AG09309 (cell line): ENCODE data around the gene SNAPC4.

Source experiments
- DNase-seq: peaks from one replicate; pipeline ENCODE4 v3.0.0-alpha.2; 2010; ENCODE audit warnings: low read depth
- H3K4me3 ChIP-seq: 2 replicates; pipeline ENCODE4 v1.5.1; 2011; ENCODE audit warnings: mild to moderate bottlenecking, low read depth, low read length, moderate library complexity; ENCODE audit not compliant: control insufficient read depth
- TF ChIP-seq, protein P1 (sequence below): IDR thresholded peaks from 2 replicates; pipeline ENCODE4 v1.5.1; 2011; ENCODE audit warnings: mild to moderate bottlenecking, low read depth, low read length, inconsistent platforms; ENCODE audit not compliant: insufficient read depth, control insufficient read depth; ENCODE audit errors: missing control alignments

The SNAPC4 gene

DNA sequence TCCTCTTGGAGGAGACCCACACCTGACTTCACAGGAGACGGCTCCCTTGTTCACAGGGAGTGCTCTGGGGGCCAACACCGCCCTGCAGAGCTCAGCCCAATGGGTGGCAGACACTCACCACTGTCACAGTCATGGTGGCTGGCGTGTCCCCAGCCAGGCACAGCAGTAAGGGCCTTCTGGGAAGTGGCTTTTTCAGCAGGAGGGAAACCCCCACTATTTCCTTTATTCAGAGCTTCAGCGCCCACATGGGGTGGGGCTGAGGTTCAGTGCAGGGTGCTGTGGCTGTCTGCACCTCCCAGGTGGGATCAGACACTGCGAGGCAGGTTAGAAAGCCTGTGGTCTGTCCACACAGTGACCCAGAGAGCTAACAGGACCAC is 3.6 kb upstream of the SNAPC4 start:
- TF ChIP-seq, protein P1, sequence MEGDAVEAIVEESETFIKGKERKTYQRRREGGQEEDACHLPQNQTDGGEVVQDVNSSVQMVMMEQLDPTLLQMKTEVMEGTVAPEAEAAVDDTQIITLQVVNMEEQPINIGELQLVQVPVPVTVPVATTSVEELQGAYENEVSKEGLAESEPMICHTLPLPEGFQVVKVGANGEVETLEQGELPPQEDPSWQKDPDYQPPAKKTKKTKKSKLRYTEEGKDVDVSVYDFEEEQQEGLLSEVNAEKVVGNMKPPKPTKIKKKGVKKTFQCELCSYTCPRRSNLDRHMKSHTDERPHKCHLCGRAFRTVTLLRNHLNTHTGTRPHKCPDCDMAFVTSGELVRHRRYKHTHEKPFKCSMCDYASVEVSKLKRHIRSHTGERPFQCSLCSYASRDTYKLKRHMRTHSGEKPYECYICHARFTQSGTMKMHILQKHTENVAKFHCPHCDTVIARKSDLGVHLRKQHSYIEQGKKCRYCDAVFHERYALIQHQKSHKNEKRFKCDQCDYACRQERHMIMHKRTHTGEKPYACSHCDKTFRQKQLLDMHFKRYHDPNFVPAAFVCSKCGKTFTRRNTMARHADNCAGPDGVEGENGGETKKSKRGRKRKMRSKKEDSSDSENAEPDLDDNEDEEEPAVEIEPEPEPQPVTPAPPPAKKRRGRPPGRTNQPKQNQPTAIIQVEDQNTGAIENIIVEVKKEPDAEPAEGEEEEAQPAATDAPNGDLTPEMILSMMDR = no peak
- no peak overlapping the region for H3K4me3 ChIP-seq
- DNase-seq = no peak

DNA sequence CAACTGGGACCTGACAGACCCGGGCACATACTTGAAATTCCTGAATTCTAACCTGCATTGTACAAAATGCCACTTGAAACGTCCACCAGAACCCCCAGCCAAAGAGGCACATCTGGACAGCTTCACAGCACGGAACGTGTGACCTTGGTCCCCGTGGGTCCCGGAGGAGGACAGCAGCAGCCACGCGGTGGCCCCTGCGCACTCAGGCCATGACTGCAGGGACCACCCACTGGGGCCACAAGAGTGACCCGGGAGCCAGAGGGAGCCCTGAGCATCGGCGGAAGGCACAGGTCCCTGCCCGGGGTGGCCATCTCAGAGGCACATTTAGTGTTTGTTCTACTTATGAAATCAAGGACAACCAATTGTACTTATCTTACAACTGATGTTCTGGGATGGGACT is 2.1 kb upstream of the SNAPC4 start:
- TF ChIP-seq, protein P1 = no peak
- no peak overlapping the region for H3K4me3 ChIP-seq
- DNase-seq = no peak

DNA sequence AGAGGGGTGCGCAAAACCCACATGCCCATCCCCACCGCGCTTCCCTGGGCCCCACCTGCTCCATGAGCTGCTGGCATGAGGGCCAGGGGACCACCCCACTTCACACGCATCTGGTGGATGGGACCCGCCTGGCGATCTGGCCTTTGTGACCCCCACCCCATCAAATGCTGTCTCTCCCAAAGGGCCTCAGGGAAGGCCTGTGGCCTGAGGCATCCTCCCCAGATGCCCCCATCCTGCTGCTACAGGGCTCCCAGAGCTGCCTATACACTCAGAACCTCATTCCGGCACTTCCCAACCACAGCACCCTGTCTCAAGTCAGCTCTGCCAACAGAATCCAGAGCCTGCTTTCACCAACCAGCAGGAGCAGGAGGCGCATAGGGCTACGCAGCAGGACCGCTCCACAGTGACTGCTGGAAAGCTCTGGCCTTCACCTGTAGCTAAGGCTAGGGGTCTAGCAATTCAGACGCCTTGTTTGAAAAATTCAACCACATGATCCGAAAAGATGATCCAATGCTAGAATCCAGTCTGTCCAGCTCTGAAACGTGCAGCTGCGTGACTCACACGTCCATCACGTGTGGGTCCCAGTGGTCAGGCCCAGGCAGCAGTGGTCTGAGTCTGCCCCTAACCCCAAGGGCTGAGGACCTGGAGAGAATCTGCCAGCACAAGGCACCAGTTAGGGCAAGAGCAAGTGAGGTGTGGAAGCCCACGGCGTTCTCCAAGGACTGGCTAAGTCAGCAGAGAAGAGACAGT is 1.4 kb upstream of the SNAPC4 start:
- no peak overlapping the region for H3K4me3 ChIP-seq
- TF ChIP-seq, protein P1 = no peak
- no peak for DNase-seq

DNA sequence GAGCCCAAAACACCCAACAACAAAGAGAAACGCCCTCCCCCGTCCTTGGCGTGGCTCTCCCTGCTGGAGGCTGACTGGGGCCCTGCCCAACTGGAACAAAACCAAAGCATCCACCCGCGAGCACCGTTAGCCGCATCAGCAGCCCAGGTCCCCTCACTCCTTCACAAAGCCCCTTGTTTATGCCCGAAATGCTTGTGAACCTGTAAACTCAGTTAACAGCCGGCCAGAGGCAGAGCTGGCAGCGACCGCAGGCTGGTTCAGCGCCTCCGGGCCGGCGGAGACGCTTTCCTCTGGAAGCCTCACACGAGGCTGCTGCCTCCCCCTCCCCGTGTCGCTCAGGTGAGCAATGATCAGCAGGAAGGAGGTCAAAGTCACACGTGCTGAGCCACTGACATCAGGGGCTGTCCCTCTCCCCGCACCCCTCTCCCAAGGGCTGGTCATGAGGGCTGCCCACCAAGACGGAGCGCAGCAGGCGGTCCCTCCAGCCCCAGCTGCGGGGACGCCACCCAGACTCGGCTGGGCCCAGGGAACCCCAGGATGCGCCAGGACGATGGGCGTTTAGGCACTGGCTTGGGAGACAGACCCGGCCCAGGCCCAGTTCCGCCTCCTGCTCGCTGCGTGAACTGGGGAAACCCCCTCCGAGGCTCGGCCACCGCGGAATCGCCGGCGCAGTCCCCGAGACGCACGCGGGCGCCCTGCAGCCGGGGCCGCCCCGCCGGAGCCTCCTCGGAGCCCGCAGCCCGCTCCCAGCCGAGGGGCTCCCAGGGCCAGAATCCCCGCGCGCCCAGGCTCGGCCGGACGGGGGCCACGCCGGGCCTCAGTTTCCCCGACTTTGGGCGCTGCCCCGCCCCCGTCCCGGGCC is 563 bp downstream of the SNAPC4 start:
- no peak for DNase-seq
- H3K4me3 ChIP-seq = peak overlapping the region; percentile 89
- TF ChIP-seq, protein P1 = no peak

DNA sequence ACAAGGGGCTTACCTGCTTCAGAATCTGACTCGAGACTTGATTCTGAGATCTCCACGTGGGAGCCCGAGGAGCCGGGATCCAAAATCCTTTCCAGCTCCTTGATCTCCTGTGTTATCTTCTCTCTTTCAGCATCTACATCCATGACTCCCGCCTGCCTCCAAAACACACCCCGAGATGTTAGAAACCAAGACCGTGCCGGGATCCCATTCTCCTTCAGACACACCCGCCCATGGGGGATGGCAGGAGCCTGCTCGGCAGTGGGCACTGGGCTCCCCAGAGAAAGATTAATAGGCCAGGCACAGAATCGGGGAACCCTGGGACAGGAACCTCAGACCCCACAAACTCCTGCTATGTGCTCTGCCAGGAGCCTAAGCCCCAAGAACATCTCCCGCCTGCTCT is 1.7 kb downstream of the SNAPC4 start:
- no peak overlapping the region for H3K4me3 ChIP-seq
- DNase-seq = no peak
- TF ChIP-seq, protein P1 = no peak

DNA sequence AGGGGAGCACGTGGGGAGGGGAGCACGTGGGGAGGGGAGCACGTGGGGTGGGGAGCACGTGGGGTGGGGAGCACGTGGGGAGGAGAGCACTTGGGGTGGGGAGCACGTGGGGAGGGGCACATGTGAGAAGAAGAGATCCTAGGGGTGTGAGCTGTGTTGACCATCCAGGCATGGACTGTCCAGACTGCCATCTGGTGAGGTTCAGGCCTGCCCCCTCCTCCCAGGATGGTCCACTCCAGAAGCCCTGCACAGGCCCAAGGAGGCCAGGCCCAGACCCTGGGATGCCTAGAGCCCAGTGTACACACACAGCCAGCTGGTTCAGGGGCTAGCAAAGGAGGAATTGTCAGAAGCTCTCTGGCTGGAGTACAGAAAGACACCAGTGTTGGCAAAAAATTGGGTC is 2.3 kb downstream of the SNAPC4 start:
- no peak overlapping the region for H3K4me3 ChIP-seq
- DNase-seq = no peak
- TF ChIP-seq, protein P1 = no peak
